Hematopoietic multipotent progenitor cell treated with erythropoietin and hydrocortisone succinate and interleukin-3 and kit ligand, for 17 days (in vitro differentiated cells): ENCODE measurements around the gene MRPL58.
"Not testable (repeated sequence)": the region's sequence is repeated elsewhere in the genome, so short reads cannot be mapped to it uniquely, and the experiment has no call there.

Experiments
- DNase-seq: peaks from one replicate; pipeline ENCODE4 v3.0.0-alpha.2; 2015; ENCODE audit warnings: low spot score

The MRPL58 gene

GRCh38 chr17:75012346-75013091 is at the start of gene MRPL58:
Gene MRPL58, plus strand, starts transcription at chr17:75012670. Its CDS starts 17 bp downstream, at chr17:75012687.
- DNase-seq: peak; percentile 65

- no peak for DNase-seq
Measured at GRCh38 chr17:74963656-74964055, 48.8 kb upstream of the MRPL58 start.

- DNase-seq: no peak
Measured at GRCh38 chr17:74964246-74964761, 48.2 kb upstream of the MRPL58 start.

GRCh38 chr17:74964988-74965622 is 47.4 kb upstream of the MRPL58 start:
- no peak for DNase-seq

- DNase-seq: no peak
Measured at GRCh38 chr17:74968361-74968780, 44.1 kb upstream of the MRPL58 start.

- not testable (repeated sequence) for DNase-seq
Measured at GRCh38 chr17:74969501-74969900, 43.0 kb upstream of the MRPL58 start.

GRCh38 chr17:74970395-74970794 is 42.1 kb upstream of the MRPL58 start:
- no peak for DNase-seq

GRCh38 chr17:74971069-74971841 is 41.2 kb upstream of the MRPL58 start:
- DNase-seq: no peak

GRCh38 chr17:74971842-74972106 is 40.7 kb upstream of the MRPL58 start:
- DNase-seq: no peak

GRCh38 chr17:74972107-74972972 is 40.1 kb upstream of the MRPL58 start, which contains the start of gene HID1:
Gene HID1, minus strand, starts transcription at chr17:74972759. Its CDS starts 103 bp downstream, at chr17:74972656.
- peak; percentile 9 for DNase-seq

GRCh38 chr17:74972973-74973328 is 39.5 kb upstream of the MRPL58 start:
- DNase-seq: no peak

- DNase-seq: no peak
Measured at GRCh38 chr17:74975943-74976342, 36.5 kb upstream of the MRPL58 start.

- DNase-seq: no peak
Measured at GRCh38 chr17:74977802-74978201, 34.7 kb upstream of the MRPL58 start.

- DNase-seq: no peak
Measured at GRCh38 chr17:74978240-74978639, 34.2 kb upstream of the MRPL58 start.

- no peak for DNase-seq
Measured at GRCh38 chr17:74979408-74980146, 32.9 kb upstream of the MRPL58 start.

GRCh38 chr17:74981318-74981978 is 31.0 kb upstream of the MRPL58 start:
- no peak for DNase-seq

- DNase-seq: no peak
Measured at GRCh38 chr17:74981979-74982662, 30.3 kb upstream of the MRPL58 start.

GRCh38 chr17:74982663-74983313 is 29.7 kb upstream of the MRPL58 start:
- DNase-seq: not testable (repeated sequence)

GRCh38 chr17:74986206-74986576 is 26.3 kb upstream of the MRPL58 start:
- no peak for DNase-seq
